SJCRH30 (cell line): ENCODE results near the gene LRP5. TPM values are rescaled to one million over a fixed set of nuclear protein-coding genes. Genes with fewer than 3 reads are reported as not detected.

Experiments
- DNase-seq, 2 experiments: peaks; one replicate each; pipeline ENCODE4 v3.0.0-alpha.2; 2015 to 2020
- H3K27ac ChIP-seq: fragments of 250-450 bp; sonication (Bioruptor Pico); 2 replicates; pipeline ENCODE4 v1.5.1; 2020; ENCODE audit warnings: mild to moderate bottlenecking, moderate library complexity
- H3K27me3 ChIP-seq: fragments of 250-450 bp; sonication (Bioruptor Pico); 2 replicates; pipeline ENCODE4 v1.5.1; 2020; ENCODE audit warnings: mild to moderate bottlenecking, moderate library complexity
- H3K36me3 ChIP-seq: fragments of 250-450 bp; sonication (Bioruptor Pico); 2 replicates; pipeline ENCODE4 v1.5.1; 2020; ENCODE audit warnings: mild to moderate bottlenecking, moderate library complexity
- H3K4me1 ChIP-seq: fragments of 250-450 bp; sonication (Bioruptor Pico); 2 replicates; pipeline ENCODE4 v1.5.1; 2020; ENCODE audit warnings: mild to moderate bottlenecking, moderate library complexity
- H3K4me3 ChIP-seq: fragments of 250-450 bp; sonication (Bioruptor Pico); 2 replicates; pipeline ENCODE4 v1.5.1; 2020; ENCODE audit warnings: mild to moderate bottlenecking, moderate library complexity
- H3K9me3 ChIP-seq: fragments of 250-450 bp; sonication (Bioruptor Pico); replicated peaks from 2 replicates; pipeline ENCODE4 v1.5.1; 2020; ENCODE audit warnings: mild to moderate bottlenecking, moderate library complexity
- total RNA-seq: library from RNA; depleted of rRNA; stranded (reverse); fragments of >200 nt; shearing (Covaris generic); gene quantifications from 2 replicates; pipeline ENCODE4 v1.2.3, GENCODE V29; 2014

LRP5 gene
- total RNA-seq, 1 experiment from 2014 or later: 46.5 TPM

- Histone ChIP-seq H3K27ac (no peak overlapping the region), H3K27me3 (no peaks in the 10 kb centered on the region), H3K36me3 (no peaks in the 10 kb centered on the region), H3K4me1 (peaks cover 16% of the 10 kb centered on the region), H3K9me3 (no peaks in the 10 kb centered on the region), H3K4me3 (peak overlapping the region; percentile 51)
- DNase-seq: no peak
These were observed 953 bp upstream of the LRP5 start for GRCh38 chr11:68311160-68312116.

- peak overlapping the region; percentile 89 for H3K4me3 ChIP-seq
- peaks cover 23% of the 10 kb centered on the region for H3K4me1 ChIP-seq
- H3K36me3 ChIP-seq: no peaks in the 10 kb centered on the region
- H3K9me3 ChIP-seq: no peaks in the 10 kb centered on the region
- DNase-seq: peak in 1 of 2 experiments; percentile 20
- peak overlapping the region; percentile 81 for H3K27ac ChIP-seq
- no peaks in the 10 kb centered on the region for H3K27me3 ChIP-seq
These were observed 586 bp downstream of the LRP5 start for GRCh38 chr11:68312780-68313573.

- H3K4me3 ChIP-seq: peak overlapping the region; percentile 89
- DNase-seq: peak; percentile 87 to 88
- H3K4me1 ChIP-seq: peaks cover 21% of the 10 kb centered on the region
These were observed 1.3 kb downstream of the LRP5 start for GRCh38 chr11:68313574-68314202.

GRCh38 chr11:68314203-68315170 is 2.1 kb downstream of the LRP5 start:
- DNase-seq: peak; percentile 58 to 60
- peaks cover 21% of the 10 kb centered on the region for H3K4me1 ChIP-seq

More at GRCh38 chr11:68313574-68314202, 1.3 kb downstream of the LRP5 start:
- Histone ChIP-seq H3K27ac (peak overlapping the region; percentile 81), H3K9me3 (no peaks in the 10 kb centered on the region), H3K27me3 (no peaks in the 10 kb centered on the region), H3K36me3 (no peaks in the 10 kb centered on the region)

GRCh38 chr11:68315171-68315920 is 3.0 kb downstream of the LRP5 start:
- Histone ChIP-seq H3K4me3 (peak overlapping the region; percentile 89), H3K27ac (peak overlapping the region; percentile 81), H3K9me3 (no peaks in the 10 kb centered on the region), H3K4me1 (peaks cover 21% of the 10 kb centered on the region), H3K36me3 (peaks cover 10% of the 10 kb centered on the region; the same call in 1 of the 2 replicates), H3K27me3 (no peaks in the 10 kb centered on the region)
- no peak for DNase-seq

More at GRCh38 chr11:68314203-68315170, 2.1 kb downstream of the LRP5 start:
- no peaks in the 10 kb centered on the region for H3K9me3 ChIP-seq
- H3K27me3 ChIP-seq: no peaks in the 10 kb centered on the region
- peak overlapping the region; percentile 81 for H3K27ac ChIP-seq
- H3K4me3 ChIP-seq: peak overlapping the region; percentile 89
- H3K36me3 ChIP-seq: peaks cover 1% of the 10 kb centered on the region; the same call in 1 of the 2 replicates

- peak overlapping the region; percentile 84 for H3K27ac ChIP-seq
- peaks cover 21% of the 10 kb centered on the region for H3K4me1 ChIP-seq
These were observed 4.9 kb downstream of the LRP5 start for GRCh38 chr11:68317147-68317785.

GRCh38 chr11:68321293-68322051 is 9.1 kb downstream of the LRP5 start:
- H3K4me1 ChIP-seq: peaks cover 8% of the 10 kb centered on the region
- no peak for DNase-seq
- no peaks in the 10 kb centered on the region for H3K9me3 ChIP-seq
- H3K27ac ChIP-seq: no peak overlapping the region
- peaks cover 23% of the 10 kb centered on the region for H3K36me3 ChIP-seq
- no peaks in the 10 kb centered on the region for H3K27me3 ChIP-seq
- no peak overlapping the region for H3K4me3 ChIP-seq

More at GRCh38 chr11:68317147-68317785, 4.9 kb downstream of the LRP5 start:
- peak overlapping the region; percentile 46 for H3K4me3 ChIP-seq
- peak; percentile 59 to 63 for DNase-seq
- peaks cover 18% of the 10 kb centered on the region for H3K36me3 ChIP-seq
- H3K27me3 ChIP-seq: no peaks in the 10 kb centered on the region
- H3K9me3 ChIP-seq: no peaks in the 10 kb centered on the region

GRCh38 chr11:68322052-68322430 is 9.7 kb downstream of the LRP5 start:
- no peak overlapping the region for H3K27ac ChIP-seq
- H3K27me3 ChIP-seq: no peaks in the 10 kb centered on the region
- H3K4me3 ChIP-seq: no peak overlapping the region
- H3K9me3 ChIP-seq: no peaks in the 10 kb centered on the region
- peaks cover 7% of the 10 kb centered on the region; the same call in 1 of the 2 replicates for H3K4me1 ChIP-seq
- DNase-seq: no peak
- peaks cover 23% of the 10 kb centered on the region for H3K36me3 ChIP-seq

- H3K27ac ChIP-seq: no peak overlapping the region
- H3K4me1 ChIP-seq: peaks cover 22% of the 10 kb centered on the region
- peaks cover 23% of the 10 kb centered on the region for H3K36me3 ChIP-seq
- no peaks in the 10 kb centered on the region for H3K27me3 ChIP-seq
- H3K9me3 ChIP-seq: no peaks in the 10 kb centered on the region
- no peak overlapping the region for H3K4me3 ChIP-seq
- DNase-seq: no peak
These were observed 11.8 kb downstream of the LRP5 start for GRCh38 chr11:68324241-68324640.

- Histone ChIP-seq H3K9me3 (no peaks in the 10 kb centered on the region), H3K4me1 (peaks cover 26% of the 10 kb centered on the region), H3K27me3 (no peaks in the 10 kb centered on the region), H3K36me3 (peaks cover 20% of the 10 kb centered on the region), H3K4me3 (no peak overlapping the region), H3K27ac (no peak overlapping the region)
- no peak for DNase-seq
These were observed 12.3 kb downstream of the LRP5 start for GRCh38 chr11:68324695-68325094.

GRCh38 chr11:68325183-68325906 is 13.0 kb downstream of the LRP5 start:
- H3K9me3 ChIP-seq: no peaks in the 10 kb centered on the region
- H3K27me3 ChIP-seq: no peaks in the 10 kb centered on the region
- H3K4me3 ChIP-seq: no peak overlapping the region
- no peak for DNase-seq
- no peak overlapping the region for H3K27ac ChIP-seq
- peaks cover 33% of the 10 kb centered on the region for H3K4me1 ChIP-seq
- peaks cover 13% of the 10 kb centered on the region for H3K36me3 ChIP-seq

GRCh38 chr11:68325907-68326220 is 13.5 kb downstream of the LRP5 start:
- DNase-seq: no peak
- Histone ChIP-seq H3K27ac (no peak overlapping the region), H3K4me1 (peaks cover 35% of the 10 kb centered on the region), H3K27me3 (no peaks in the 10 kb centered on the region), H3K9me3 (no peaks in the 10 kb centered on the region), H3K4me3 (no peak overlapping the region), H3K36me3 (peaks cover 9% of the 10 kb centered on the region; the same call in 1 of the 2 replicates)
